KMS-11 (cell line): ENCODE measurements around the gene TNFRSF14.
"Not testable (repeated sequence)": the region's sequence is repeated elsewhere in the genome, so short reads cannot be mapped to it uniquely, and the experiment has no call there.

ENCODE experiments used
- H2AFZ ChIP-seq: fragments of 200-600 bp; sonication (generic); 2 replicates; pipeline ENCODE4 v1.6.1; 2016; ENCODE audit warnings: antibody characterized with exemption, mixed run types, low read depth
- H3K27ac ChIP-seq: fragments of 200-600 bp; sonication (generic); 2 replicates; pipeline ENCODE4 v1.6.1; 2016; ENCODE audit warnings: mild to moderate bottlenecking, mixed run types
- H3K27me3 ChIP-seq: fragments of 200-600 bp; sonication (generic); 2 replicates; pipeline ENCODE4 v1.6.1; 2017; ENCODE audit warnings: mild to moderate bottlenecking, low read depth, mixed run types, moderate library complexity; ENCODE audit not compliant: insufficient read depth
- H3K36me3 ChIP-seq: fragments of 200-600 bp; sonication (generic); 2 replicates; pipeline ENCODE4 v1.6.1; 2017; ENCODE audit warnings: mild to moderate bottlenecking, mixed run types; ENCODE audit not compliant: insufficient read depth
- H3K4me1 ChIP-seq: fragments of 200-600 bp; sonication (generic); 2 replicates; pipeline ENCODE4 v1.6.1; 2016; ENCODE audit warnings: mild to moderate bottlenecking, low read depth, mixed run types; ENCODE audit not compliant: poor library complexity, severe bottlenecking
- H3K4me2 ChIP-seq: fragments of 200-600 bp; sonication (generic); 2 replicates; pipeline ENCODE4 v1.7.0; 2016; ENCODE audit warnings: mild to moderate bottlenecking, mixed run types
- H3K4me3 ChIP-seq: fragments of 200-600 bp; sonication (generic); IDR thresholded peaks from 2 replicates; pipeline ENCODE4 v1.6.1; 2017; ENCODE audit warnings: low read depth, low read length, mixed read lengths; ENCODE audit not compliant: insufficient read depth
- H3K79me2 ChIP-seq: fragments of 200-600 bp; sonication (generic); 2 replicates; pipeline ENCODE4 v1.6.1; 2016; ENCODE audit warnings: low read depth, mixed run types; ENCODE audit not compliant: insufficient read depth
- H3K9ac ChIP-seq: fragments of 200-600 bp; sonication (generic); 2 replicates; pipeline ENCODE4 v1.6.1; 2016; ENCODE audit warnings: mild to moderate bottlenecking, mixed run types
- H4K20me1 ChIP-seq: fragments of 200-600 bp; sonication (generic); 2 replicates; pipeline ENCODE4 v1.6.1; 2016; ENCODE audit warnings: mild to moderate bottlenecking, mixed run types; ENCODE audit not compliant: insufficient read depth
- TF ChIP-seq, protein P1 (sequence below): fragments of 200-600 bp; sonication (generic); conservative IDR thresholded peaks from 2 replicates; pipeline ENCODE4 v1.6.1; 2017; ENCODE audit warnings: low read depth, mild to moderate bottlenecking, antibody characterized with exemption, low read length, moderate library complexity, mixed read lengths

The TNFRSF14 gene

GRCh38 chr1:2566101-2567045 lies 10.2 kb downstream of the TNFRSF14 start:
- Histone ChIP-seq H3K27me3 (peaks cover 51% of the 10 kb centered on the region), H2AFZ (no peak overlapping the region), H3K79me2 (no peaks in the 10 kb centered on the region), H3K4me1 (no peaks in the 10 kb centered on the region), H3K27ac (no peak overlapping the region), H4K20me1 (no peaks in the 10 kb centered on the region), H3K36me3 (no peaks in the 10 kb centered on the region), H3K4me2 (no peak overlapping the region), H3K4me3 (no peak overlapping the region), H3K9ac (no peak overlapping the region)
- TF ChIP-seq, protein P1, sequence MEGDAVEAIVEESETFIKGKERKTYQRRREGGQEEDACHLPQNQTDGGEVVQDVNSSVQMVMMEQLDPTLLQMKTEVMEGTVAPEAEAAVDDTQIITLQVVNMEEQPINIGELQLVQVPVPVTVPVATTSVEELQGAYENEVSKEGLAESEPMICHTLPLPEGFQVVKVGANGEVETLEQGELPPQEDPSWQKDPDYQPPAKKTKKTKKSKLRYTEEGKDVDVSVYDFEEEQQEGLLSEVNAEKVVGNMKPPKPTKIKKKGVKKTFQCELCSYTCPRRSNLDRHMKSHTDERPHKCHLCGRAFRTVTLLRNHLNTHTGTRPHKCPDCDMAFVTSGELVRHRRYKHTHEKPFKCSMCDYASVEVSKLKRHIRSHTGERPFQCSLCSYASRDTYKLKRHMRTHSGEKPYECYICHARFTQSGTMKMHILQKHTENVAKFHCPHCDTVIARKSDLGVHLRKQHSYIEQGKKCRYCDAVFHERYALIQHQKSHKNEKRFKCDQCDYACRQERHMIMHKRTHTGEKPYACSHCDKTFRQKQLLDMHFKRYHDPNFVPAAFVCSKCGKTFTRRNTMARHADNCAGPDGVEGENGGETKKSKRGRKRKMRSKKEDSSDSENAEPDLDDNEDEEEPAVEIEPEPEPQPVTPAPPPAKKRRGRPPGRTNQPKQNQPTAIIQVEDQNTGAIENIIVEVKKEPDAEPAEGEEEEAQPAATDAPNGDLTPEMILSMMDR = no peak

DNA sequence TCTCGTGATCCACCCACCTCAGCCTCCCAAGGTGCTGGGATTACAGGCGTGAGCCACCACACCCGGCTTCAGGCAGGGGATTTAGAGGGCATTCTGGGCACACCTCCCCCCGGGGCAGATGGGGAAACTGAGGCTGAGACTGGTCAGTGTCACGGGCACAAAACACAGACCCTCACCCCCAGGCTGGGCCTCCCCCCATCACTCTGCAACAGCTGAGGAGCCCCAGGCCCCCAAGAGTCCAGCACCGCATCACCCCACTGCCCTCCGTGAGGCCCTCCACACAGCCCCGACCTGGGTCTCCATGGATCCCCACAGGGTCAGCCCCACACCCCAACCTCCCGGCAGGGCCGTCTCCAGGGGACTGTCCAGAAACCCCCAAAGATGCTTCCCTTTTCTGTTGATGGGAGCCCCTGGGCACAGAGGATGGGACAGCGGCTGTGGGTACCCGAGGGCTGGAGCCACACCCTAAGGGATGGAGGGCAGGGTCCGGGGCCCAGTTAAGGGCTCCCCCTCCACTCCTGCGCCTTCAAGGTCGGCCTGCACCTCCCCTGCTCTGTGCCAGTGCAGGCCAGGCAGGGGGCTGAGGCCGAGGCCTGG lies 11.0 kb downstream of the TNFRSF14 start:
- Histone ChIP-seq H3K27me3 (peaks cover 59% of the 10 kb centered on the region), H2AFZ (no peak overlapping the region), H3K4me3 (no peak overlapping the region), H3K9ac (no peak overlapping the region), H3K27ac (no peak overlapping the region), H3K4me1 (no peaks in the 10 kb centered on the region), H3K4me2 (no peak overlapping the region), H3K79me2 (no peaks in the 10 kb centered on the region), H4K20me1 (no peaks in the 10 kb centered on the region), H3K36me3 (no peaks in the 10 kb centered on the region)
- TF ChIP-seq, protein P1 = no peak

GRCh38 chr1:2568187-2568816 lies 12.1 kb downstream of the TNFRSF14 start:
- H3K79me2 ChIP-seq, H2AFZ ChIP-seq, H3K4me3 ChIP-seq, H3K36me3 ChIP-seq, H3K4me1 ChIP-seq, H3K27ac ChIP-seq, H3K4me2 ChIP-seq, H3K9ac ChIP-seq, H4K20me1 ChIP-seq: not testable (repeated sequence)
- H3K27me3 ChIP-seq = peaks cover 71% of the 10 kb centered on the region

- Histone ChIP-seq H3K36me3 (no peaks in the 10 kb centered on the region), H4K20me1 (no peaks in the 10 kb centered on the region), H3K4me3 (no peak overlapping the region), H3K9ac (no peak overlapping the region), H3K79me2 (no peaks in the 10 kb centered on the region), H2AFZ (no peak overlapping the region), H3K4me2 (no peak overlapping the region), H3K27ac (no peak overlapping the region), H3K27me3 (peaks cover 78% of the 10 kb centered on the region), H3K4me1 (no peaks in the 10 kb centered on the region)
- TF ChIP-seq, protein P1 = no peak
These were observed 12.9 kb downstream of the TNFRSF14 start for GRCh38 chr1:2569060-2569459.

DNA sequence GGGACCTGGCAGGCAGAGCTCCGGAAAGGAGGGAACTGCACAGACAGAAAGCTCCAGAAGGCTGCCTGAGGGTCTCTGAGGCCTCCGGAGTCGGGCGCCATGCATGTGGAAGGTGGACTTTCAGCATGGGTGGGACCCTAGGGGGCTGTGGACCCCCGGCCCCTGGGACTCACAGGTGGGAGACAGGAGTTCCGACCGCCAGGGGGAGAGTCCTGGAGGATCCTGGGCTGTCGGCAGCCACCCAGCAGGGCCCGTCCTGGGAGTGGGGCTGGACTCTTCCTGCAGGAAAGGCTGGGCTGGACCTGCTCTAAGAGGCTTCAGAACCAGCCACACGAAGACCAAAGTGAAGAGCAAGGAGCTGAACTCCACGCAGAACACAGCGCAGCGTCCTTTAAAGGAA lies 13.5 kb downstream of the TNFRSF14 start:
- not testable (repeated sequence) for H3K4me1 ChIP-seq, H3K79me2 ChIP-seq, H2AFZ ChIP-seq, H3K4me3 ChIP-seq, H4K20me1 ChIP-seq, H3K36me3 ChIP-seq, H3K4me2 ChIP-seq, H3K27ac ChIP-seq, H3K9ac ChIP-seq
- H3K27me3 ChIP-seq = peaks cover 83% of the 10 kb centered on the region
